NCI-H748 treated with DMSO at 0.1 percent for 48 hours (cell line): ENCODE results near the gene AKNA.
"Not testable (repeated sequence)": the region's sequence is repeated elsewhere in the genome, so short reads cannot be mapped to it uniquely, and the experiment has no call there.

Source experiments
- DNase-seq: peaks from one replicate; lab custom pipeline; 2025; lab: John Stamatoyannopoulos, UW

AKNA gene

DNA sequence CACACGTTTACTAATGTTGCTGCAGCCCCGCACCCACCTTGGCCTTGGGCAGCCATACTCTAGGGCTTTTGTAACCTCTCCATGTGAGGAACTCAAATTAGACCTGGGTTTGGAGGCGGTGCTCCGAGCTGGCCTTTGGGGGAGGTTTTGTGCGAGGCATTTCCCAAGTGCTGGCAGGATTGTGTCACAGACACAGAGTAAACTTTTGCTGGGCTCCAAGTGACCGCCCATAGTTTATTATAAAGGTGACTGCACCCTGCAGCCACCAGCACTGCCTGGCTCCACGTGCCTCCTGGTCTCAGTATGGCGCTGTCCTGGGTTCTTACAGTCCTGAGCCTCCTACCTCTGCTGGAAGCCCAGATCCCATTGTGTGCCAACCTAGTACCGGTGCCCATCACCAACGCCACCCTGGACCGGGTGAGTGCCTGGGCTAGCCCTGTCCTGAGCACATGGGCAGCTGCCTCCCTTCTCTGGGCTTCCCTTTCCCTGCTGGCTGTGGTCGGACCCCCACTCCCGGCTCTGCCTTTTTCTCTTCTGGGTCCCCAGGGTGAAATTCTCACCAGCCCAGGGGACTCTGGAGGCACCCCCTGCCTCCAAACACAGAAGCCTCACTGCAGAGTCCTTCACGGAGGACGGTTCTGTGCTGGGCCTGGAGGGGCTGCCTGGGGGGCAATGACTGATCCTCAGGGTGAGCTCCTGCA, 64.8 kb downstream of the AKNA start, which contains the start of gene ORM1:
Gene ORM1 (plus strand): TSS at position 268 of the 701 bp plus-strand sequence. CDS start 36 bp downstream, at position 304.
- DNase-seq = not testable (repeated sequence)

DNA sequence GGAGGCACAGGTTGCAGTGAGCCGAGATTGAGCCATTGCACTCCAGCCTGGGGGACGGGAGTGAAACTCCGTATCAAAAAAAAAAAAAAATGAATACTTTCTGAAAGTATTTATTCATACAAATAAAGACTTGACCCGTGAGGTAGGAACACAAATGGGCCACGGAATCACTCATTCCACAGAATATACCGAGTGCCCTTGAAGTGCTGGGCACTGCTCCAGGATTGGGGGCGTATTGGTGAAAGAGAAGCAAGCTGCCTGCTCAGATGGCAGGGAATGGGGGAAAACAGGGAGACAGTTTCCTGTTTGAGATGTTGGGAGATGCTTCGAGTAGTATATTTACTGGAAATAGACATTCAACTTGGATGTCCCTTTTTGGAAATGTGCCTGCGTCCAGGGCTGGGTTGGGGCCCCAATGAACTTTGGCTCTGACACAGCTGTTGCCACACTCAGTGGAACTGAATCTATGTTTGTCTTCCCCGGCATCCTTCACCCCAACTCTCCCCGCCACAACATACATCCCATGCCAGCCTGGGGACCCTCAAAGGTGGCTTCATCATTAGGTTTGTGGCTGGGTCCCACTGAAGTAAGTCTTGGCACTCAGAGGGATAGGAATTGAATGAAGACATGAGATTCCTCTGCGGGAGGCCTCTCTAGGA, 65.5 kb downstream of the AKNA start:
- not testable (repeated sequence) for DNase-seq

DNA sequence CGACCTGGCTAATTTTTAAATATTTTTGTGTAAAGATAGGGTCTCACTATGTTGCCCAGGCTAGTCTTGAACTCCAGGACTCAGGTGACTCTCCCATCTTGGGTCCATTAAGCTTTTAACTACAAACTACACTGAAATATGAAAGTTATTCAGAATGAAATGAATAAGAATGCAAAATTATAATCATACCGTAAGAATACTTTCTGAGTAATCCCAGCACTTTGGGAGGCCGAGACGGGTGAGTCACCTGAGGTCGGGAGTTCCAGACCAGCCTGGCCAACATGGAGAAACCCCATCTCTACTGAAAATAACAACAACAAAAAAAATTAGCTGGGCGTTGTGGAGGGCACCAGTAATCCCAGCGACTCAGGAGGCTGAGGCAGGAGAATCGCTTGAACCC, 66.0 kb downstream of the AKNA start:
- no peak for DNase-seq

DNA sequence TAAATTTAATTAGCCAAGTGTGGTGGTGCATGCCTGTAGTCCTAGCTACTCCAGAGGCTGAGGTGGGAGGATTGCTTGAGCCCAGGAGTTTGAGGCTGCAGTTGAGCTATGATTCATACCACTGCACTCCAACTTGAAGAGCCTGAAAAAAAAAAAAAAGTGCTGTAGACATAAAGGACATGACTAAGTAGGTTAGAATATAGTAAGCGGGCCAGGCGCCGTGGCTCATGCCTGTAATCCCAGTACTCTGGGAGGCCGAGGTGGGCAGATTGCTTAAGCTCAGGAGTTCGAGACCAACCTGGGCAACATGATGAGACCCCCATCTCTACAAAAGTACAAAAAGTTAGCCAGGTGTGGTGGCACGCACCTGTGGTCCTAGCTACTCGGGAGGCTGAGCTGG, 67.1 kb downstream of the AKNA start:
- DNase-seq = not testable (repeated sequence)

DNA sequence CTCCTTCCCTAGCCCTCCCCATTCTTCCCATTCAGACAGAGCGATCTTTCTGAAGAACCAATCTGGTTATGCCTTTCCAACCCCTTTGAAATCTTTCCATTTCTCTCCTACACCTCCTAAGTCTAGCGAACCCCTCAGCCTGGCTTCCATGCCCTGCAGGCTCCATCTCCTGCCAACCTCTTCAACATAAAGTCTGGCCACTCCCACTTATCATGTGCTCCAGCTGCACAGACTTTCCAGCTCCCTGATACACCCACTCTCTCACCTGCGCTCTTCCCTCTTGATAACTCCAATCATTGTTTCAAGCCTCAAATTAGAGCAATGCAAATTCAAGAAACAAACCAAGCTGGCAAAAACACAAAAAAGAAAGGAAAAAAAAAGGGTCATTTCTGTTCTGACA, 68.6 kb downstream of the AKNA start:
- DNase-seq = no peak

DNA sequence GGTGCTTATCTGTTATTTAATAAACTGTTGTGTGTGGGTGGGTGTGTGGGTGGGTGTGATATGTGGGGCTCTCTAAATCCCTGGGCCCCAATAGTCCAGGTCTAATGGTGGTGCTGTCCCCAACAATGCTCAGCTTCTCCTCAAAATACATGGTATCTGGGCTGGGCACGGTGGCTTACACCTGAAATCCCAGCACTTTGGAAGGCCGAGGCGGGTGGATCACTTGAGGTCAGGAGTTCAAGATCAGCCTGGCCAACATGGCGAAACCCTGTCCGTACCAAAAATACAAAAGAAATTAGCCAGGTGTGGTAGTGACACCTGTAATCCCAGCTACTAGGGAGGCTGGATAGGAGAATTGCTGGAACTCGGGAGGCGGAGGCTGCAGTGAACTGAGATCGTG, 69.4 kb downstream of the AKNA start:
- DNase-seq = no peak

DNA sequence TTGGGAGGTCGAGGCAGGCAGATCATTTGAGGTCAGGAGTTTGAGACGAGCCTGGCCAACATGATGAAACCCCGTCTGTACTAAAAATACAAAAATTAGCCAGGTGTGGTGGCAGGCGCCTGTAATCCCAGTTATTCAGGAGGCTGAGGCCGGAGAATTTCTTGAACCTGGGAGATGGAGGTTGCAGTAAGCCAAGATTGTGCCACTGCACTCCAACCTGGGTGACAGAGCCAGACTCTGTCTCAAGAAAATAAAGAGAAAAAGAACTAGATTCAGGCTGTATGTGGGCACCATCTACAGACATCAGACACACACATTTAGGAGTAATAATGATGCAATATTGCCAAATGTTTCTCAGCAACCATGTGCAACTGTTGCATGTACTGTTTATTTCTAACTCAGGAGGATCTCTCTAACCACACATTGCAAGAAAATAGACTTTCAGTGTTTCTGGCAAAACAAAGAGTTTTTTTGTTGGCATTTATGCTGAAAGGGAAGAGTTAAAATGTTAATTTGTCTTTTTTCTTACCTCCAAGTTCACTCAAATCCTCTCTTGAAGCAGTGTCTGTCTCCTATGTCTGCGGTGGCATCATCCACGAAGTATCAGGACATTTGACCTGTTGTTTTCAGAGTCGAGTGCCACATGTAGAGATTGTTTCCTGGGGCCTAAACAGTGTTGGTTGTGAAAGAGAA, 70.0 kb downstream of the AKNA start:
- DNase-seq = no peak

DNA sequence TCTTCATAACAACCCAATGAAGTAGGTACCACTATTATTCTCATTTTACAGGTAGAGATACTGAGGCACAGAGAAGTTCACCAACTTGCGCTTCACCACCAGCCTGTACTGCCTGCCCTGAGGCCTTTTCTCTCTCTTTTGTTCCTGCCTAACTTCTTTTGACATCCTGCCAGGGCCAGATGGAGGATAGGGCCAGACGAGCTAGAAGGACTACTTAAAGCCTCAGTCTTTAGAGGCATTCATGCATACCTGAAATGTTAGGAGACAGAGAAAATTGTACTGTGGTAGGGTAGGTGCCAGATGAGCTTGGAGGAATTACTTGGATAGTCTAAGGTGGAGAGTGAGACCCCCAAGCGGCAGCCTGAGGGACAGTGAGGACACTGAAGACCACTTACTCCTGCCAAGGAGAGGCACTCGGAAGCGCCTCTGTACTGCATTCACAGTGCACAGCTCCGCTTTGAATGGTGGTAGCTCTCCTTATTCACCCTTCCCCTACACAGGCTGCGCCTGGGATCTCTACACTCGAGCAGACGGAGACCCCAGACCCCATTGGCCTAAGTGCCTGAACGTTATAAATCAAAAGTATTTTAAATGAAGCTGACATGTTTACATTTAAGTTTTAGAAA, 71.1 kb downstream of the AKNA start:
- no peak for DNase-seq

DNA sequence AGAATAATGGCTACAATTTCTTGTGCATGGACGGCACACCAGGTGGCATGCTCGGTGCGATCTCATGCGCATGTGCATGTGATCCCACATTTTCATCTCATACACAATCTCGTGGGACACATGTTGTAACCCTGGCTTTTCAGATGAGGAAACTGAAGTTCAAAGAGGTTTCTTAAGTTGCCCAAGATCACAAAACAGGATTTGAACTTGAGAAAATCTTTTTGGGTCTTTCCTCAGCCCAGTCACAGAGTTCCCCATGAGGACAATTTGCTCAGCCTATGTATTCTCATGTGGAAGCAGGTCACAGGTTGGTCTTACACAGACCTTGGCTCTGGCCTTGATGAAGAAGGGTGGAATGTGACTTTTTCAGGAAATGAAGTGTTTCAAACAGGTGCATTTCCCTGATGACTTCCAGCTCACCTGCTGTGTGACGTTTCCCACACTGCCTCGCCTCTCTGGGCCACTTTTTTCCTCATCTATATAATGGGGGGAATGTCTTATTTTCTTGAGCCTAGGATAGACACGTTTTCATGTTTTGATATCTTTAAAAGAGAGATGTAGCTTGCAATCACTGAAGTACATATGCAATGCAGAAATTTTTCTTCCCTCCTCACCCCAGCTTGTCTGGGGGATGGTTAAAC, 71.9 kb downstream of the AKNA start:
- DNase-seq = no peak

DNA sequence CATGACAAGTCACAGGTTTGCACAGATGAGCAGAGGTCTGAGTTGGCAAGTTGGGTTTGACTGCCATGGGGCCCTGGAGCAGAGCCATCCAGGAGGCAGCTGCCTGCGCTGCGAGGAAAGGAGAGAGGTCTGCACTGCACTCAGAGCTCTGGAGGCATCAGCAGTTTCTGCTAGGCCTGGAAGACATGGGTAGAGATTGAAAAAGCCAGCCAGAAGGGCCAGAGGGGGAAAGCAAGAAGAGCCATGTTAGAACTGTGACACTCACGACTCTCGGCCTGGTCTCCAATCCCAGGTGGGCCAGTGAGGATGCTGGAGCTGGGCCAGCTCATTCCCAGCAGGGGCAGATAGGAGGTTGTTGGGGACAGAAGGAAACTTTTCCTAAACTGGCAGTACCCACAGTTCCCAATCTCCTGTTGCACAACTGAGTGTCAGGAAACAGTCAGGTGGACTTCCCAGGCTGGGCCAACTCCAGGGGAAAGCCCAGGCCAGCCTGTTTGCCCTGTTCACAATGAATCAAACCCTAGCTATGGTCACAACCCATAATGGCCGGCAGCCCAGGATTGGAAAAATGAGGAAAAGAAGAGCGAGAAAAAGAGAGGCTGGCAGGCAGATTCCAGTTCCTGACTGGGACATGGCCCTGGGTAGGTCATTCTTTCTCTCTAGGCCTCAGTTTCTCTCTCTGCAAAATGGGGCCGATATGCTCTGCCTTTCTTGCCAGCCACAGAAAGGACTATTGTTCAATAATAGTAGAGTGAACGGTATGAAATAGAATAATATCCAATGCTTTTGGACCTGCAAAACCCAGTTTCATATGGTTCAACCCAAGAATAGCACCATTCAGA, 72.7 kb downstream of the AKNA start:
- no peak for DNase-seq

DNA sequence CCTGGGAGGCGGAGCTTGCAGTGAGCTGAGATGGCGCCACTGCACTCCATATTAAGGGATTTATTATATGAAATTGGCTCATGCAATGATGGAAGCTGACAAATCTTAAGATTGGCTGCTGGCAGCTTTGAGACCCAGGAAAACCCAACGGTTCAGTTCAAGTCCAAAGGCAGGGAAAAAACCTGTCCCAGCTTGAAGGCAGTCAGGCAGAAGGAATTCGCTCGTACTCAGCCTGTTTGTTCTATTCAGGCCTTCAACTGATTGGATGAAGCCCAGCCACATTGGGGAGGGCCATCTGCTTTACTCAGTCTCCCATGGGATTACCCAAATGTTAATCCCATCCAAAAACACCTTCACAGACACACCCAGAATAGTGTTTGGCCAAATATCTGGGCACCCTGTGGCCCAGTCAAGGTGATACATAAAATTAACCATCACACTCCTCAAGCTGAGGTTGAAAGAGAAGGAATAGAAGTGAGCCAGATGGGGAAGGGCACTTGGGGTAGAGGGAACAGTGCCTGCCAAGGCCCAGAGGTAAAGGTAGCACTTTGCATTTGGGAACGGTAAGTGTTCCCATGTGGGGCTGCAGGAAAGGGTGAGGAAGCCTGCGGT, 73.4 kb downstream of the AKNA start:
- no peak for DNase-seq

DNA sequence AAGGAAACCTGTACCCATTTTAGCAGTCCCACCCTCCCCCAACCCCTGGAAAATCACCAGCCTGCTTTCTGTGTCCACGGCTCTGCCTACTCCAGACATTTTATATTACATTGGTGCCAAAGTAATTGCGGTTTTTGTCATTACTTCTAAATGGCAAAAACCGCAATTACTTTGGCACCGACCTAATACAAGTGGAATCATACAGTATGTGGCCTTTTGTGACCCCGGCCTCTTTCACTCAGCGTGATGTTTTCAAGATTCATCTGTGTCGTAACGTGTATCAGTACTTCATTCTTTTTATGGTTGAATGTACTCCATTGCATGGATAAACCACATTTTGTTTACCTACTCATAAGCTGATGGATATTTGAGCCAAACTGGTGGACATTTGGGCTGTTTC, 74.6 kb downstream of the AKNA start:
- no peak for DNase-seq

DNA sequence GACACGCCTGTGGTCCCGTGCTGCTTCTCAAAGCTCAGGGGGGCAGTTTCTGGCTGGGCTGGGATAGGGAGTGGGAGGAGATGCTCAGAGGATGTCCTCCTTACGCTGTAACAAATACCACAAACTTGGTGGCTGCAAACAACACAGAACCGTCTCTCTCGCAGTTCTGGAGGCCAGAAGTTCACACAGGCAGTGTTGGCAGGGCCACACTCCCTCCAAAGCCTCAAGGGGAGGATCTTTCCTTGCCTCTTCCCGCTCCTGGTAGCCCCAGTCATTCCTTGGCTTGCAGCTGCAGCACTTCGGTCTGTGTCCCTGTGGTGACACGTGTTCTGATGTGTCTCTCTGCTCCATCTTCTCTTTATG, 75.3 kb downstream of the AKNA start:
- DNase-seq = no peak

DNA sequence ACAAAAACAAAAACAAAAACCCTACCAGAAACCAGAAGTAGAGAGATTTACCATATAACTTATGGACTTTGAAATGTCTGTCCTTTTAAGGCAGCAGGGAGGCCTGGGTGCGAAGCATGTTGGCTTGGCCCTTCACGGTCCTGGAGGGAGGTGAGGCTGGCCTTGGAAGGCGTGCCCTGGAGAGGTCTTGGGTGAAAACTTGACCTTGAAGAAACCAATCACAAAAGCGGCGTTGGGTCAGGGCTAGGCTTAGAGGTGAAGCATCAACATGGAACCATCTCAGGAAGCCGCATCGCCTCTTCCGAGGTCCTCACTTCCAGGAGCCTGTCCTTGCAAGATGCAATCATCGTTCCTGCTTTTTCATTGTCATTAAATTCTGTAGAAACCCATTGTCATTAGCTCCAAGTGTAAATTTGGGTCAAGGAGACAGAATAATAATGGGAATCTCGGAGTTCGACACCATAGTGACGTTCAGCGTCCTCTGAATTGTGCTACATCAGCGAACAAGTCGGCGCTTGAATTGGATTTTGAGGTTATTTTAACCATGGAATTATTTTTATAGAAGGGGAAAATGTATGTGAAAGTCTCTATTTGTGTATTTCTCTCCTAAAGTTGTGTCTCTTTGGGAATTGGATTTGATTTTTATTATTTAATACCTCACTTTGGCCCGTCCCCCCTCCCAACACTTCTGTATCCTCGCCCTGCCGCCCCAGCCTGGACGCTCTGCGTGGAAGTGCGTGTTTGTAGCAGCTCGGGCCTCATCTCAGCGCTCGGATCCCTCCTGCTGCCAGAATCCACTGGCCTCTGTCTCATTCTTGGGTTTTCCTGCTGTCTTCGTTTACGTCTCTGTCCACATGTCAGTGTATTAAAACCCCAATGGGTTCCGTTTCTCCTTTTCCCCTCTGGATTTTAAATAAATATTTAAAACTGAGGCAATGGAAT, 75.9 kb downstream of the AKNA start:
- no peak for DNase-seq

DNA sequence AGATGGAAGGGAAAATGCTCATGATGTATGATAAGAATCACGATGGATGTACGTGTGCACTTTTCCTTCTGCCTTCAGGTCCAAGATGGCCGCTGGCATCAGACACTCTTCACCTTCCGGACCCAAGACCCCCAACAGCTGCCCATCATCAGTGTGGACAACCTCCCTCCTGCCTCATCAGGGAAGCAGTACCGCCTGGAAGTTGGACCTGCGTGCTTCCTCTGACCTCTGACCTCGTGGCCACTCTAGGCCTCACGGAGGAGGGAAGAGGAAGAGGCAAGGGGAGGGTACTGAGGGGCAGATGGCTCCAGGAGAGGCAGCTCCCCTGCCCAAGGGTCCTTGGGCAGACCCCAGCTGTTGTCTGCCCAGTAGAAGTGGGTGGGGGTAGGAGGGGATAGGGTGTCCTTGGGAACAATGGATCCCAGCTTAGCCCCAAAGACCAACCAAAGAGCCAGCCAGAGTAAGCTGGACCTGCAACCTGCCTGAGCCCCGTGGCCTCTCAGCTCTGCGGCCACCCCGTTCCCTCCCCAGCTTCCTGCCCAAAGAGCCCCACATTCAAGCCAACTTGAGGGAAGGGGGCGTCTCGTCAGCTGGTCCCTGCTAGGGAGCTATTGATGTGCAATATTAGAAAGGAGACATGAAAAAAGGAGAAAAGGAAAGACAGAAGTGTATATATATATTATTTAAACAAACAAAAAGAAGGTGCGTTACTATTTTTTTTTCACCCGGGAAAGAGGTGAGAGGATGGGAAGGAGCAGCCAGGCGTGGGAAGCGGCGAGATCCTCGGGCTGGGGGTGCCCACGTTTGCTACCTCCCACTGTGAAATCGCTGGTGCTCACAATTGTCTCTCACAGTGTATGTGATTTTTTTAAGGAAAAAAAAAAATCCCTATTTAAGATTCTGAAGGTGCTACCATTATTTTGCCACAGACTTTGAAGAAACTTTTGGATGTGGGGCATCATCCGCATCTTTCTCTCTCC, 77.0 kb downstream of the AKNA start:
- DNase-seq = no peak

DNA sequence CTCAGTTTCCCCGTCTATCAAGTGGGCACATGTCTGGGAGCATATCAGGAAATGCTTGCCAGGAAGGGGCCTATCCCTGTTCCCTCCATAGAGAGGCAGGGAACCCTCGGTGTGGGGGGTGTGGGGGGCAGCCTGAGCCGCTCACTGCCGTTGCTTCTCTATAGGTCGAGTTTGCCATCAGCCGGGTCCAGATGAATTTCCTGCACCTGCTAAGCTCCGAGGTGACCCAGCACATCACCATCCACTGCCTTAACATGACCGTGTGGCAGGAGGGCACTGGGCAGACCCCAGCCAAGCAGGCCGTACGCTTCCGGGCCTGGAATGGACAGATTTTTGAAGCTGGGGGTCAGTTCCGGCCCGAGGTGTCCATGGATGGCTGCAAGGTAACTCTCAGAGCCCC, 78.7 kb downstream of the AKNA start:
- no peak for DNase-seq

DNA sequence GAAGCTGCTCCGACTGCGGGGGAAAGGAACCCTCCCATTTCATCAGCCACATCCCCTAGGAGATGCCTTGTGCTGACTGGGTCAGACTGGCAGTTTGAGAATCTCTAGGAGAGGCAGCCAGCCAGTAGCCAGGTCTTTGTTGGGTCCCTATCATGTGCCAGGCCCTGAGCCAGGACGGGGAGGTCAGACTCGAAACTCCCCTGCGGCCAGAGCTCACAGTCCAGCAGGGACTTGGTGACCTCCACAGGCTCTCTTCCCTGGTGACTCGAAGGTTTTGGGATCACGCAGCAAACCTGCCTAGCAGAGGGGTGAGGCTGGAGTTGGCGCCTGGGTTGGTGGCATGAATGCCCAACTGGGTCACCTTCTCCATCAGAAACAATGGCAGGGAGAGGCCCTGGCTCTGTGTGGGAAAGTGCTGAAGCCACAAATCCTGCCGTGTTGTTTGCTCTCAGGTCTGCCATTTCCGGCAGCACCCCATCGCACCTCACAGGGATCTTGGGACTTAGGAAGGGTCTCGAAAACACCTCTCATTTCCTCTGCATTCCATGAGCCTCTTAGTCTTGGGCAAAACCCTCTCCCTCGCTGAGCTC, 79.3 kb downstream of the AKNA start:
- no peak for DNase-seq

DNA sequence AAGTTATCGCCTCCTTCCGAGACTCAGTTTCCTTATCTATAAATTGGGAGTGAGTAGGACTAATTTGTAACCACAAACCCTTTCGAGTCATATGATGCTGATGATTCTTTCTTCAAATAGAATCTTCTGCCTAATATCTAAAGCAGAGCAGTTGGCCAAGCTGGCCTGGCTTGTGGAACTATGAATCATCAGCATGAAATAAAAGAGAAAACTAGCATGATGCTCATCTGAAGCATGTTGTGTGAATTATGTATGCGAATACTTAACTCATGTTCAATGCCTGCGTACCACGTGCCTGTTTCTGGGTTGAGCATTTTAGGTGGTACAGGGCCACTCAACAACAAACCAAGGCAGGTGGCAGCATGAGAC, 79.9 kb downstream of the AKNA start:
- DNase-seq = no peak
